DOHH2 (cell line): Measurements from ENCODE around the gene CPEB4.

Source experiments
- CTCF ChIP-seq: fragments of 200-600 bp; sonication (generic); IDR thresholded peaks from one replicate; pipeline ENCODE4 v1.5.1; 2014; ENCODE audit warnings: antibody characterized with exemption, mild to moderate bottlenecking, low read depth, low read length; ENCODE audit not compliant: poor library complexity, severe bottlenecking
- EZH2phosphoT487 ChIP-seq: fragments of 200-600 bp; sonication (generic); IDR thresholded peaks from 2 replicates; pipeline ENCODE4 v1.6.1; 2017; ENCODE audit warnings: borderline replicate concordance, mild to moderate bottlenecking, antibody characterized with exemption, low read length, moderate library complexity, mixed read lengths

GRCh38 chr5:173922527-173922926, 34.4 kb downstream of the CPEB4 start:
- TF ChIP-seq CTCF (no peak), EZH2phosphoT487 (no peak)
